ENCODE data around the gene HLF.

Gene HLF

GRCh38 chr17:55264645-55265298, at the start of gene HLF:
Gene HLF (plus strand): TSS chr17:55264960. CDS start chr17:55265485, 525 bp downstream.
- peak; percentile 21 for DNase-seq (ENCODE audit: low read depth, low spot score)

GRCh38 chr17:55215711-55216110, 49.0 kb upstream of the HLF start:
- no peak for DNase-seq (ENCODE audit: low read depth, low spot score)

- no peak for DNase-seq (ENCODE audit: low read depth, low spot score)
These were observed 47.9 kb upstream of the HLF start for GRCh38 chr17:55216888-55217287.

GRCh38 chr17:55219459-55219858, 45.3 kb upstream of the HLF start:
- DNase-seq (ENCODE audit: low read depth, low spot score) = no peak

GRCh38 chr17:55219934-55220333, 44.8 kb upstream of the HLF start:
- no peak for DNase-seq (ENCODE audit: low read depth, low spot score)

GRCh38 chr17:55223524-55223923, 41.2 kb upstream of the HLF start:
- DNase-seq (ENCODE audit: low read depth, low spot score) = no peak

- no peak for DNase-seq (ENCODE audit: low read depth, low spot score)
These were observed 40.0 kb upstream of the HLF start for GRCh38 chr17:55224746-55225145.

- no peak for DNase-seq (ENCODE audit: low read depth, low spot score)
These were observed 39.5 kb upstream of the HLF start for GRCh38 chr17:55225237-55225636.

GRCh38 chr17:55228683-55229192, 36.0 kb upstream of the HLF start:
- no peak for DNase-seq (ENCODE audit: low read depth, low spot score)

GRCh38 chr17:55229276-55229675, 35.5 kb upstream of the HLF start:
- no peak for DNase-seq (ENCODE audit: low read depth, low spot score)

- DNase-seq (ENCODE audit: low read depth, low spot score) = no peak
These were observed 34.0 kb upstream of the HLF start for GRCh38 chr17:55230716-55231115.

GRCh38 chr17:55233840-55234239, 30.9 kb upstream of the HLF start:
- DNase-seq (ENCODE audit: low read depth, low spot score) = no peak

GRCh38 chr17:55236316-55236715, 28.4 kb upstream of the HLF start:
- DNase-seq (ENCODE audit: low read depth, low spot score) = no peak

- no peak for DNase-seq (ENCODE audit: low read depth, low spot score)
These were observed 27.5 kb upstream of the HLF start for GRCh38 chr17:55237268-55237667.

GRCh38 chr17:55237841-55238178, 26.9 kb upstream of the HLF start:
- no peak for DNase-seq (ENCODE audit: low read depth, low spot score)

- peak; percentile 66 for DNase-seq (ENCODE audit: low read depth, low spot score)
These were observed 26.4 kb upstream of the HLF start for GRCh38 chr17:55238179-55238930.

- DNase-seq (ENCODE audit: low read depth, low spot score) = no peak
These were observed 25.8 kb upstream of the HLF start for GRCh38 chr17:55238931-55239297.

GRCh38 chr17:55241097-55241496, 23.7 kb upstream of the HLF start:
- DNase-seq (ENCODE audit: low read depth, low spot score) = no peak

GRCh38 chr17:55242476-55242875, 22.3 kb upstream of the HLF start:
- no peak for DNase-seq (ENCODE audit: low read depth, low spot score)

- no peak for DNase-seq (ENCODE audit: low read depth, low spot score)
These were observed 18.8 kb upstream of the HLF start for GRCh38 chr17:55245986-55246385.

GRCh38 chr17:55246583-55246982, 18.2 kb upstream of the HLF start:
- DNase-seq (ENCODE audit: low read depth, low spot score) = no peak

- DNase-seq (ENCODE audit: low read depth, low spot score) = no peak
These were observed 16.7 kb upstream of the HLF start for GRCh38 chr17:55248077-55248476.

GRCh38 chr17:55249861-55250260, 14.9 kb upstream of the HLF start:
- DNase-seq (ENCODE audit: low read depth, low spot score) = no peak

Data from activated CD4-positive, CD25-positive, alpha-beta regulatory T cell treated with anti-CD3 and anti-CD28 coated beads, Interleukin-2, amount 50 U/mL, for 16 hours (primary cell).